GM18909 (cell line): ENCODE results near the gene SLC24A3.

Experiments used
- ATAC-seq: cut with Tn5 transposase; IDR thresholded peaks from one replicate; pipeline ENCODE4 v1.9.1; 2021; ENCODE audit warnings: mild to moderate bottlenecking; ENCODE audit not compliant: unreplicated experiment, poor library complexity

SLC24A3 gene

GRCh38 chr20:19411811-19412210 is 199.4 kb downstream of the SLC24A3 start:
- ATAC-seq = no peak

GRCh38 chr20:19412254-19412653 is 199.8 kb downstream of the SLC24A3 start:
- no peak for ATAC-seq

- no peak for ATAC-seq
Observed at GRCh38 chr20:19414600-19414999, 202.2 kb downstream of the SLC24A3 start.

- no peak for ATAC-seq
Observed at GRCh38 chr20:19415786-19416185, 203.3 kb downstream of the SLC24A3 start.

- ATAC-seq = no peak
Observed at GRCh38 chr20:19416627-19417026, 204.2 kb downstream of the SLC24A3 start.

- no peak for ATAC-seq
Observed at GRCh38 chr20:19419396-19419795, 207.0 kb downstream of the SLC24A3 start.

- no peak for ATAC-seq
Observed at GRCh38 chr20:19423097-19423899, 210.9 kb downstream of the SLC24A3 start.

- no peak for ATAC-seq
Observed at GRCh38 chr20:19423900-19424620, 211.6 kb downstream of the SLC24A3 start.

- ATAC-seq = no peak
Observed at GRCh38 chr20:19426356-19426755, 213.9 kb downstream of the SLC24A3 start.

GRCh38 chr20:19427480-19427879 is 215.0 kb downstream of the SLC24A3 start:
- no peak for ATAC-seq

GRCh38 chr20:19427913-19428312 is 215.5 kb downstream of the SLC24A3 start:
- no peak for ATAC-seq

GRCh38 chr20:19428324-19428723 is 215.9 kb downstream of the SLC24A3 start:
- no peak for ATAC-seq

- no peak for ATAC-seq
Observed at GRCh38 chr20:19429538-19429937, 217.1 kb downstream of the SLC24A3 start.

GRCh38 chr20:19430641-19431315 is 218.3 kb downstream of the SLC24A3 start:
- ATAC-seq = no peak

- ATAC-seq = no peak
Observed at GRCh38 chr20:19431316-19431700, 218.9 kb downstream of the SLC24A3 start.

- ATAC-seq = no peak
Observed at GRCh38 chr20:19431906-19432305, 219.5 kb downstream of the SLC24A3 start.

- no peak for ATAC-seq
Observed at GRCh38 chr20:19433371-19434350, 221.2 kb downstream of the SLC24A3 start.

GRCh38 chr20:19435316-19435715 is 222.9 kb downstream of the SLC24A3 start:
- ATAC-seq = no peak

GRCh38 chr20:19435821-19436220 is 223.4 kb downstream of the SLC24A3 start:
- no peak for ATAC-seq

GRCh38 chr20:19438488-19438887 is 226.0 kb downstream of the SLC24A3 start:
- no peak for ATAC-seq
